ENCODE results near the gene RAF1. TPM values are rescaled to one million over a fixed set of nuclear protein-coding genes. Genes with fewer than 3 reads are reported as not detected.

Gene RAF1
- total and polyA plus RNA-seq, 2 of the 8 experiments (the other 6 are each of a cell fraction or from before 2014, with no cell fraction given) = 103 to 118 TPM

DNA sequence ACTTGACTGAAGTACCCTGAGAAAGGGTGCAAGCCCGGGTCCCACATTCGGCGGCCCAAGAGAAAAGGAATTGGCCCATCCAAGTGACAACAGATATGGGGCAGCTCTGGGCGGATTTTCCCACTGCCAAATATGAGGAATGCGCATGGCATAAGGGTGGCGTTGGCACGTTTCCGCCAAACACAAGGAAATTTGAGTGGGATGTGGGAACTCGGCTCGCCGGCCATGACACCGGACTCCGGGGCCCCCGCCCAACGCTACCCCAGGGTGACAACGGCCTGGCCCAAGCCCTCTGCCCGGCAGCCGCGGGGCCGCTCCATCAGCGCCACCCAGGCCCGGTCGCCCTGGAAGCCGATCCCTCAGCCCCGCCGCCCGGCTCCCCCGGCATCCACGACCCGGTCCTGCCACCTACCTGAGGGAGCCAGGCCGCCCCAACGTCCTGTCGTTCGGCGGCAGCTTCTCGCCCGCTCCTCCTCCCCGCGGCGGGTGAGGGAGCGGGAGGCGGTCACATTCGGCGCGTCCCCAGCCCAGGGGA, 449 bp downstream of the RAF1 start:
- Histone ChIP-seq H3K4me2 (ENCODE audit: insufficient read depth in 1 of 2, low read depth in 2 of 2, low read length in 2 of 2) (peak overlapping the region; percentile 93 to 97), H2AK5ac (ENCODE audit: low read depth, low read length) (no peak overlapping the region), H3K27me3 (replicated peaks in 1 of 4; ENCODE audit: control insufficient read depth in 3 of 4, extremely low read depth in 1 of 4, insufficient read depth in 3 of 4, low read length in 3 of 4) (no peaks in the 10 kb centered on the region), H2BK120ac (replicated peaks; ENCODE audit: low read depth, low read length) (no peak overlapping the region), H2BK20ac (ENCODE audit: low read length) (no peak overlapping the region), H4K20me1 (replicated peaks in 1 of 2; ENCODE audit: control insufficient read depth in 1 of 2, insufficient read depth in 2 of 2, low read length in 2 of 2) (peaks cover 0 to 2% of the 10 kb centered on the region in 2 experiments), H3K9ac (replicated peaks in 1 of 4; ENCODE audit: extremely low read depth in 1 of 4, low read depth in 3 of 4, low read length in 3 of 4) (peak overlapping the region; percentile 95 to 99 (median 98)), H3K14ac (ENCODE audit: insufficient read length) (no peak overlapping the region), H3K27ac (ENCODE audit: low read depth, low read length) (peak overlapping the region; percentile 98), H3K79me1 (ENCODE audit: low read depth, low read length) (no peaks in the 10 kb centered on the region), H2BK12ac (ENCODE audit: low read depth, low read length) (no peak overlapping the region), H3K23ac (ENCODE audit: insufficient read length) (no peak overlapping the region), H3K9me3 (ENCODE audit: insufficient read depth in 2 of 2, low read depth in 1 of 2, low read length in 1 of 2) (no peaks in the 10 kb centered on the region), H3K4me3 (ENCODE audit: extremely low read depth in 1 of 4, insufficient read depth in 2 of 4, low read depth in 3 of 4, low read length in 4 of 4) (peak overlapping the region; percentile 90 to 98 (median 97)), H4K8ac (ENCODE audit: extremely low read depth, insufficient read depth, low read length) (peak overlapping the region; percentile 99), H3K4ac (replicated peaks; ENCODE audit: insufficient read length, low read depth, low read length) (peak overlapping the region; percentile 16), H3K79me2 (ENCODE audit: control insufficient read depth in 1 of 2, insufficient read depth in 2 of 2, low read length in 2 of 2) (peaks cover 41 to 52% of the 10 kb centered on the region in 2 experiments), H4K91ac (replicated peaks; ENCODE audit: insufficient read length, low read length) (peak overlapping the region; percentile 85), H4K5ac (ENCODE audit: insufficient read length, low read depth, low read length) (peak overlapping the region; percentile 98), H3K23me2 (ENCODE audit: low read depth, low read length) (peaks cover 5% of the 10 kb centered on the region), H3K36me3 (ENCODE audit: control insufficient read depth in 2 of 4, insufficient read depth in 4 of 4, low read length in 3 of 4) (no peaks in the 10 kb centered on the region), H2AFZ (ENCODE audit: low read length) (no peak overlapping the region; the same call in 1 of the 2 replicates), H3K4me1 (replicated peaks in 1 of 4; ENCODE audit: control insufficient read depth in 3 of 4, insufficient read depth in 4 of 4, low read length in 3 of 4) (peaks cover 0 to 6% (median 0%) of the 10 kb centered on the region in 4 experiments; a peak in 4 of 7 replicates), H2BK5ac (ENCODE audit: low read depth, low read length) (peak overlapping the region; percentile 95), H3K56ac (replicated peaks; ENCODE audit: insufficient read length, low read depth, low read length) (peak overlapping the region; percentile 99), H3K18ac (ENCODE audit: extremely low read depth, low read length) (peak overlapping the region; percentile 88), H2BK15ac (ENCODE audit: low read length) (no peak overlapping the region)
- ChIA-PET CTCF (ENCODE audit: partially characterized antibody) (interaction anchor here (1.1 to 1.4 kb wide), 3 partner anchors 9 to 104 kb away, joined by 3 read pairs; no protein-coding TSS in a partner anchor), POLR2A (ENCODE audit: partially characterized antibody) (interaction anchor here (0.6 to 3.1 kb wide), 27 partner anchors 10 to 179 kb away, joined by 3 to 22 read pairs (median 4); partner anchors contain the start of genes CAND2, RPL32 and TSEN2)
- 0% methylated on average over 41 of the region's 45 CpGs; no CpG with 5 or more reads in 1 of the 2 experiments for WGBS, 2 experiments (ENCODE audit: extremely low coverage in 1 of 2, insufficient coverage in 1 of 2, insufficient read length in 1 of 2, insufficient replicate concordance in 2 of 2, low coverage in 1 of 2, low lambda C conversion rate in 2 of 2, missing lambda C conversion rate in 1 of 2)
- no peak for TF ChIP-seq SP1 (IDR thresholded peaks at IDR 0.05; ENCODE audit: low read depth, low read length)
- peak in 1 of 2 experiments; percentile 10; a peak in 1 of 4 replicates for TF ChIP-seq SIN3A (conservative IDR thresholded peaks at IDR 0.05 in 1 of 2, IDR thresholded peaks at IDR 0.05 in 1 of 2; ENCODE audit: low read depth in 1 of 2, low read length in 2 of 2)
- TF ChIP-seq CHD1 (IDR thresholded peaks at IDR 0.05; ENCODE audit: low read depth, low read length) = 0 out of 2 replicates have a peak, but pooled peaks have one; percentile 49
- TF ChIP-seq HDAC2 (IDR thresholded peaks at IDR 0.05; ENCODE audit: borderline replicate concordance in 1 of 2, low read depth in 2 of 2, low read length in 2 of 2) = 0 out of 4 replicates have a peak, but pooled peaks of 1 of the 2 experiments have one; percentile 46
- no peak for TF ChIP-seq CEBPB (IDR thresholded peaks at IDR 0.05; ENCODE audit: low read depth, low read length)
- no peak for TF ChIP-seq MAFK (IDR thresholded peaks at IDR 0.05; ENCODE audit: low read depth, low read length)
- FAIRE-seq (no peak), DNase-seq (ENCODE audit: low read depth in 1 of 2, low spot score in 2 of 2) (no peak)
